Daoy (cell line): Measurements from ENCODE around the gene TBL1X. TPM values are rescaled to one million over a fixed set of nuclear protein-coding genes. Genes with fewer than 3 reads are reported as not detected.
"Not testable (repeated sequence)": the region's sequence is repeated elsewhere in the genome, so short reads cannot be mapped to it uniquely, and the experiment has no call there.

Experiments
- DNase-seq: peaks from one replicate; pipeline ENCODE4 v3.0.0-alpha.2; 2015; ENCODE audit warnings: low read depth
- total RNA-seq: library from RNA; depleted of rRNA; stranded (reverse); fragments of >200 nt; shearing (Covaris generic); gene quantifications from 2 replicates; pipeline ENCODE4 v1.2.3, GENCODE V29; 2014; rRNA removed

Gene TBL1X
- 5.6 and 7.9 TPM in 2 replicates for total RNA-seq

DNA sequence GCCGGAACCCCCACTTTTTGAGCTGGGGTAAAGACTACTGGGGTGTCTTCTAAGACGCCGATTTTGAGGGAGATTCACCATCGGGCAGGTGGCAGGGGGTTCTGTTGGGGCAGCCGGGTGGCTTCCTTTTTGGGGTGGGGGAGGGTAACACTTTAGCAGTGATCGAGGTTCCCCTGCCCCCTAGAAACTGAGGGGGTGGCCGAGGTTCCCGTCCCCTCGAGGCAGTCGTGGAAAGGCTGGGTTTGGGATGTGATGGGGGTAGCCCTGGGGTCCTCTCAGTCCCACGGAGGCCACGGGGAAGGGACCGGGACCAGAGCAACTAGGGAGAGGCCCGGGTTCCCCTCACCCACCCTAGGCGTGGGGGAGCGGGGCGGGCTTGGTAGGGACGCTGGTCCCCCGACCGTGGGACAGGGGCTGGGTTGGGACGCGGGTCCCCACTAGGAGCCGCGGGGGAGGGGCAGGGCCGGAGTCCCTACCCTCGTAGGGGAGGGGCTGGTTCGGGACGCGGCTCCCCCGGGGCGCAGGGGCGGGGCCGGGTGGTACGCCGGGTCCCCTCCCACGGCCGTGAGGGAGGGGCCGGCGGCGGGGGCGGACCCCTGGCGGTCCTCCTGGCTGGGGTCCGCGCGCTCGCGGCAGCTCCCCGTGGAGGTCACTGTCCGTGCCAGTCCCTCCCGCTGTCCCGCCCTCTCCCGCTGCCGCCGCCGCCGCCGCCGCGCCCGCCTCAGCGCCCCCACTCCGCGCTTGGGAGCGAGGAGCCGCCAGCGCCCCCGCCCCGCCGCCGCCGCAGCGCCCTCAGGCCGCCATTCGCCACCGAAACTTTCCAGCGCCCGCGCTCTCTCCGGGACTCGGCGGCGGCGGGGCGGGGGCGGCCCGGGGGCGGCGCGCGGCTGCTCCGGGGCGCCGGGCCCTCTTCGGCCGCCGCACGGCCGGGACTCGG is at the start of gene TBL1X:
Gene TBL1X (plus strand): TSS at position 624 of the 937 bp plus-strand sequence. CDS start 188,529 bp downstream, outside the sequence.
- DNase-seq = peak; percentile 44

DNA sequence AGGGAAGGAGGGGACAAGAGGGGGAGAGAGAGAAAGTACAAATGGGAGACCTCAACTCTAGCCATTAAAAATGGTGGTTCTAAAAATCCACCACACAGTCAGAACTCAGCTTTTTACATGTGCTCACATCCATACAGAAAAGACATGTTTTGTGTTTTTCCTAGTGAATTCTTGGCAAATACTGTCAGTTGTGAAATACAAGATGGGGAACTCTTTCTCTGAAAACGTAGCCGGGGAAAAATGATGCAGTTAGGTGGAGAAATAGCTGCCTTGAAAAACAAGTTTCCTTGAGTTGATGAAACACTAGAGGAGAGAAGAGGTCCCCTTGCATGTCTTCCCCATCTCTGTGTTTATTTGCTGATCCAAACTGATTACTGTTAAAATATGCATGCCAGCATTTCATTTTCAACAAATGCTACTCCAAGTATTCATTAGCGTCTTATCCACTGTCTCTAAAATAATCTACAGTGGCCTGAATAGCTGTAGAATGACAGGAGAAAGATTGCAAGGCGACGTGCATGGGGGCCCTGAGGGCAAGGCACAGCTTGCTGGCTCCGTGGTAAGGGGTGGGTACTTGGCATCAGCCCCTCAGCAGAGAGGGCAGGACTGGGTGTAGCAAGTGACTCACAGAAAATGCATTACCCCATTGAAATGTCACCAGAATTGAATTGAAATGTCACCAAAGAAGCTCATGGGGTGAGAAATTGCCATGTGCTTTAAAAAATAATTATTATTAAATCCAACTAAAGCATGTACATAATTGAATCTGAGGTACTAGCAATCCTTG is 48.1 kb upstream of the TBL1X start:
- DNase-seq = no peak

DNA sequence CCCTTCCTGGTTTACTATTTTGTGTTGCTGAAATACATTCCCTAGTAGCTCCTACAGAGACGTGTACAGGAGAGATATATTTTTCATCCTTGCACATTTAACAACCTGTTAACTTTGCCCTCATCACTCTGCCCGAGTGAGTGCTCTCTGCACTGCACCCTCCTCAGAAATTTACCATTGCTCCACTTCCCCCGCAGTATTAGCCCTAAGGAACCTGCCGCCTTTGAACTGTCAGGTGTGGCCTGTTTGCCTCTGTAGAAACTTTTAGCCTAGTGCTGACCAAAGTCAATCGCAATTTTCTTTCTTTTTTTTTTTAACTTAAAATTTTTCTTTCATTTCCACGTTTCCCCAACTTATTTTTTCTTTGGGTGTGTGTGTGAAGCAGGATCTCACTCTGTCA is 46.6 kb upstream of the TBL1X start:
- DNase-seq = no peak

DNA sequence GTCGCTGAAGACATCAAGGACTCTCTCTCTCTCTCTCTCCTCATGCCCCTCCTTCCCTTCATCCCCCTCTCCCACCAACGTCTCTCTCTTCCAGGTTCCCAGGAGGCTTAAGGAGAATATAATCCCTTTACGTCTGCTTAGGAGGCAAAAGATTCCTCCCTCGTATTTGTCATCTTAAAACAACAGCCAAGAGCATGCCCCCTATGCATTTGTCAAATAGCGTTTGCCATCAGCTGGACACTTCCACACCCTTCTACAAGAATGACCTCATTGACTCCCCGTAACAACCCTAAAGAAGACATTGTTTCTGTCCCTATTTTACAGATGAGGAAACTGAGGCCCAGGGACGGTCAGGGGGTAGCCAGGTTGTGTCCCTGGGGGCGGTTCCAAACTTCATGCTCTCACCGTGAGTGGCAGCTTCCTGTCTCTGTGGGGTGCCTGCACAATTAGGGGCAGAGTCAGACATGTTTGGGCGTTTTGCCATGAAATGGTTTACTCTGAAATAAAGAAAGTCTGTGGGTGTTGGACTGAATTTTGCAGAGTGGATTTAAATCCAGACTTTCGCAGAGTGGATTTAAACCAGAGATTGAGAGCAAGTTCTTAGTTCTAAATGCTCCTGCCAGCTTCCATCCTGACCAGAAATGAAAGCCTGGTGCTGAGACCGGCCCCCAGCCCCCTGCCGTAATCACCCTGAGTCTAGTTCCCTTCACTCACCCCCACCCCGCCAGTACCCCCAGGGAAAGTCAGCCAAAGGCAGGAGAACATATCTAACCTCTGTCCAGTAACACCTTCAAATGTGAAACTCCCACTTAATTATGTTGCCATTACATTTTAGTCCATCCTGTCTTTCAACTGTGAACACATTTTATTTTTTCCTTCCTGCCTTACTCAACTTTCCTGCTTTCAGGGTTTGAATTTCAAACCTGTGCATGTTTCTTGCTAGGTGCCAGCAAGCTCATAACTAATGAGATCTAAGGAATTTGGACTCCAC is 44.3 kb upstream of the TBL1X start:
- DNase-seq = peak; percentile 53

GRCh38 chrX:9429767-9430166 is 35.1 kb upstream of the TBL1X start:
- DNase-seq = no peak

DNA sequence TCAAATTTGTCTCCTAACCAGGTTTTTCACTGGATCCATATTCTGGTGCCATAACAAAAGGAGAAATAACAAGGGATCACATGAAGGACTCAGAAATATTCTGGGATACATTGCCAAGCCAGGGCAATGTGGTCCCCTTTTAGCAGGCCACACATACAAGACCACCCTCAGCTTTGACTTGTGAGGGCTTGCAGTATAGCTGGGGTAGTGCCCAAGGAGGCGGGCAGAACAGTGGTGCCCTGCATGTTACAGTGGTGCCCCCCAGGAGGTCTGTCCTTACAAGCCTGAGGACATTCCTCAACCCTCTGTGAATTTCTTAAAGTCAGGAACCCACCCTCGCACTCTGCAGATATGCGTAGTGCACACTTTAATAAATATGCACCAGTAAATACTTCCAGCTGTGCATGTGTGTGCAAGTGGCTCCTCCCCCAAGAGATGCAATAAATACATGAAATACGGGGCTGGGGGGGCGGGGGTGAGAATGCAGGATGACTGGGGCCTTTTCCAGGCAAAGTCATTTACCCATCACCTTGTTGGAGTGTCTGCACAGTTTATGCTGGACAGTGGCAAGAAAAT is 34.4 kb upstream of the TBL1X start:
- no peak for DNase-seq

- DNase-seq = no peak
These were observed 33.6 kb upstream of the TBL1X start for GRCh38 chrX:9431281-9431680.

DNA sequence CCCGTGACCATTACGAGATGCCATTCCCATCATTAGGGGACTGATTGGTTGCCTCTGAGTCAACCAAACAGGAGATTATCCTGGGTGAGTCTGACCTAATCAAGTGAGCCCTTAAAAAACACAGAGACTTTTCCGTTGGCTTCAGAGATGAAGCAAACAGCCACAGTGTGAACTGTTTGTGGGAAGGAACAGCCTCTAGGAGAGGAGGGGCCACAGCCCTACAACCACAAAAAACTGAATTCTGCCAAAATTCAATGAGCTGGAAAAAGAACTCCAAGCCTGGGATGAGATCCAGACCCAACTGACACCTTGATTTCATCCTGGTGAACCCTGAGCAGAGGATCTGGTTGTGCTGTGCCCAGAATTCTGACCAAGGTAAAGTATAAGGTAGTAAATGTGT is 31.3 kb upstream of the TBL1X start:
- peak; percentile 4 for DNase-seq

DNA sequence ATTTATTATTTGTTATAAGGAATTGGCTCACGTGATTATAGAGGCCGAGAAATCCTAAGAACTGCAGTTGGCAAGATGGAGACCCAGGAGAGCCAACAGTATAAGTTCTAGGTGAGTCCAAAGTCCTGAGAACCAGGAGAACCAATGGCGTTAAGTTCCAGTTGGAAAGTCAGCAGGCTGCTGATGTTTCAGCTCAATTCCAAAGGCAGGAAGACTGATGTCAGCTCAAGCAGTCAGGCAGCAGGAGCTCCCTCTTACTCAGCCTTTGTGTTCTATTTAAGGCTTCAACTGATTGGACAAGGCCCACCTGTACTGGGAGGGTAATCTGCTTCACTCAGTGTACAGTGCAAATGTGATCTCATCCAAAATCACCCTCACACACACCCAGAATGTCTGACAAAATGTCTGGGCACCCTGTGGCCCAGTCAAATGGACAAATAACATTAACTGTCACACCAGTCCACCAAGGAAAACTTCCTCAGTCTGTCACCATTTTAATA is 30.8 kb upstream of the TBL1X start:
- no peak for DNase-seq

GRCh38 chrX:9435086-9435485 is 29.8 kb upstream of the TBL1X start:
- not testable (repeated sequence) for DNase-seq

- DNase-seq = no peak
These were observed 28.0 kb upstream of the TBL1X start for GRCh38 chrX:9436812-9437211.

DNA sequence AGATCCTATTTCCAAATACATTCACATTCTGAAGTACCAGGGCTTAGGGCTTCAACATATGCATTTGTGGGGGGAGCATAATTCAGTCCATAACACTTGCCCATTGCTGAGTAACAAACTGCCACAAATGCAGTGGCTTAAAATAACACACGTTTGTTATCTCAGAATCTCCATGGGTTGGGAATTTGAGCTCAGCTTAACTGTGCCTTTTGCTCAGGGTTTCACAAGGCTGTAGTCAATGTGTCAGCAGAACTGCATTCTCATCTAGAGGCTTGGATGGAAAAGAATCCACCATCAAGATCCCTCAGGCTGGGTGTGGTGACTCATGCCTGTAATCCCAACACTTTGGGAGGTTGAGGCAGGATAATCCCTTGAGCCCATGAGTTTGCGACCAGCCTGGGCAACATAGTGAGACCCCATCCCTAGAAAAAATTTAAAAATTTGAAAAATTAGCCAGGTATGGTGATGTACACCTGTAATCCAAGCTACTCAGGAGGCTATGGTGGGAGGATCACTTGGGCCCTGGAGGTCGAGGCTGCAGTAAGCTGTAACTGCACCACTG is 25.8 kb upstream of the TBL1X start:
- no peak for DNase-seq

GRCh38 chrX:9440116-9440844 is 24.6 kb upstream of the TBL1X start:
- no peak for DNase-seq

GRCh38 chrX:9442056-9442455 is 22.8 kb upstream of the TBL1X start:
- no peak for DNase-seq

DNA sequence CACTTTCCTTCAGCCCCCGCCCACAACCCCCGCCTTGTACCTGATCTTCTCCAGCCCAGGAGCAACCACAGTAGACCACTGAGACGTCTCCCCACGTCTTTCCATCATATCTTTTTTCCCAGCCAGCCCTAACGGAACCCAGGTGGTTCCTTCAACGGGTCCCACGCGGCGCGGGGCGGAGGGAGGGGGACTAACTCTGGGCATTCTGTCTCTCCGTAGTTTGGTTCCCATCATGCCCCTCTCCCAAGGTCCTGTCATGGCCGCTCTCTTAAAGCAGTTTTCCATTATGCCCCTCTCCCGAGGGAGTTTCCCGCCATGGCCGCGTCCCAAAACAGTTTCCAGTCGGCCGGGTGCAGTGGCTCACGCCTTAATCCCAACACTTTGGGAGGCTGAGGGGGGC is 21.5 kb upstream of the TBL1X start:
- DNase-seq = no peak

- no peak for DNase-seq
These were observed 17.0 kb upstream of the TBL1X start for GRCh38 chrX:9447906-9448305.

GRCh38 chrX:9456250-9457074 is 8.4 kb upstream of the TBL1X start:
- no peak for DNase-seq

DNA sequence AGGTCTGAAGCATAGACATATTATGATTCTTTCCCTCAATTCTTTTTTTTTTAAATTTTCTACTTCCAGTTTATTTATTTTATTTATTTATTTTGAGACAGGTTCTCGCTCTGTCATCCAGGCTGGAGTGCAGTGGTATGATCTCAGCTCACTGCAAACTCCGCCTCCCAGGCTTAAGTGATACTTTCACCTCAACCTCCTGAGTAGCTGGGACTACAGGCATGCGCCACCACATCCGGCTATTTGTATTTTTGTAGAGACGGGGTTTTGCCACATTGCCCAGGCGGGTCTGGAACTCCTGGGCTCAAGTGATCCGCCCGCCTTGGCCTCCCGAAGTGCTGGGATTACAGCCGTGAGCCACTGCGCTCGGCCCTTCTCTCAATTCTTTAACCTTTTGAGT is 6.8 kb upstream of the TBL1X start:
- DNase-seq = not testable (repeated sequence)

DNA sequence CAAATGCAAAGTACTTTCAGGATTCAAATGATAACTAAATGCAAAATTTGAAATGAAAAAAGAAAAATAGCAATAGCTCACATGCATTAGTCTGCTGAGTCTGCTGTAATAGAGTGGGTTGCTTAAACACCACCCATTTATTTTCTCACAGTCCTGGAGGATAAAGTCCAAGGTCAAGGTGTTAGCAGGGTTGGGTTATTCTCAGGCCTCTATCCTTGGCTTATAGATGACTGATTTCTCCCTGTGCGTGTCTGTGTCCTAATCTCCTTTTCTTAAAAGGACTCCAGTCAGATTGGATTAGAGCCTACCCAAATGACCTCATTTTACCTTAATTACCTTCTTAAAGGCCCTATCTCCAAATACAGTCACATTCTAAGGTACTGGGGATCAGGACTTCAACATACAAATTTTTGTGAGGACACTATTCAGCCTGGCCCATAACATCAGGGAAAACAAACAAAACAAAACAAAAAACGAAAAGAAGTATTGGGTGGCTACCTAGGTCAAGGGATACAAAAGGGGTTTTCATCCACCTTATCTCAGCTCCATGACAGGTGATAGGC is 6.3 kb upstream of the TBL1X start:
- no peak for DNase-seq
